Measurements from ENCODE around the gene UAP1.
"Not testable (repeated sequence)": the region's sequence is repeated elsewhere in the genome, so short reads cannot be mapped to it uniquely, and the experiment has no call there.

UAP1 gene

DNA sequence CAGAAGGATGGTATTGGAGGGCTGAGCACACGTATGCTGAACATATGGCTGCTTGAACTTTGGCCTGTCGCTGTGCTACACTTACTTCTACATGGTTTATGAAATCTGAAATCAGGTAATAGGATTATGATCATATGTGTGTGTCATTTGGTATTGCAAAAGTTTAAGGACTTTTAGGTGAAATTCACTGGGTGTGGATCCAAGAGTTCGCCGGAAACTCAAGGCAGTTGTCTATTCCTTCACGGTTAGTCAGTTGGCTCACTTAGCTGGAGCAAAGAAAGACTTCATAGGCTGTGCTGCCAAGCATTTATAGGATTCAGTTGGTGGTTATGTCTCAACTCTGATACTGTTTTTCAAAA, 927 bp downstream of the UAP1 start:
- DNase-seq, result no peak

DNA sequence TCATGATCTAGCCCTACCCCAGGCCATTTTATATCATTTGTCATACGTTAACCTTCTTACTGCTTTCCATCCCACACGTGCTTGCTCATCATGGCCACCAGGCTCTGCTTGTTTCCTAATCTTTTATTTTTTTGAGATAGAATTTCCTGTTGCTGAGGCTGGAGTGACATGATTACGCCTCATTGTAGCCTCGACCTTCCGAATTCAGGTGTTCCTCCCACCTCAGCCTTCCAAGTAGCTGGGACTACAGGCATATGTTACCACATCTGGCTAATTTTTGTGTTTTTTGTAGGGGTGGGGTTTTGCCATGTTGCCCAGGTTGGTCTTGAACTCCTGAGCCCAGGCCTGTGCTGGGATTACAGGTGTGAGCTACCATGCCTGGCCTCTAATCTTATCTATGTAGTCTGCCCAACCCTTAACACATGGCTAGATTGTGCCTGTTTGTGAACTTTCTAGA, 3.3 kb downstream of the UAP1 start:
- DNase-seq, result no peak

DNA sequence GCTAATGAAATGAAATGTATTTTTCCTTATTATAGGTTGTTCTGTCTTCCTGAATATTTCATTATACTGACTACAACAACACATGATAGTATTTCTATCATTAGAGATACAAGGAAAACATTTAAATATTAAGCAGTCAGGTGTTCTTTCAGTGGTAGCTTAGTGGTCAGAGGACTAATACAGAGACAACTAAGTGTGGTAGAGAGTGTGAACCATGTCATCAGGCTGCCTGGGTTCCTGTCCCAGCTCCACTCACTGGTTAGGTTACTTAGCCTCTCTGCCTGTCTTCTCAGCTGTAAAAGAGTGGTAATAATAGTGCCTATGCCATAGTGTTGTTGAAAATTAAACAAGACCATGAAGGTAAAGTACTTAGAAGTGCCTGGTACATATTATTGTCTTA, 3.9 kb downstream of the UAP1 start:
- DNase-seq, result no peak

DNA sequence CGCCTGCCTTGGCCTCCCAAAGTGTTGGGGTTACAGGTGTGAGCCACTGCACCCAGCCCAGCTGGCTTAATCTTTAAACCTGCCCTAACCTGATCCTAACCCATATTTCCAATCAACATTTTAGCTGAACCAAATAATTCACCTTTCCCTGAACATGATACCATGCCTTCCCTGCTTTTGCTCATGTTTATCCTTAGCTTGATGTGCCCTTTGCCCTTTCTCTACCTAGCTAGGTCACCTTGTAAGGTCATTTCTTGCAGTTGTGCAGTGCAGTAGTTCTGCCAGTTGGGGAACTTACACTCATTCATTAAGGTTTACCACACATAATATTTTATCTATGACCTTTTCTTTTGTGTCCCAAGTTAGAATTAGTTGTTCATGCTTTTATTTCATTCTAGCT, 5.3 kb downstream of the UAP1 start:
- DNase-seq, result no peak

DNA sequence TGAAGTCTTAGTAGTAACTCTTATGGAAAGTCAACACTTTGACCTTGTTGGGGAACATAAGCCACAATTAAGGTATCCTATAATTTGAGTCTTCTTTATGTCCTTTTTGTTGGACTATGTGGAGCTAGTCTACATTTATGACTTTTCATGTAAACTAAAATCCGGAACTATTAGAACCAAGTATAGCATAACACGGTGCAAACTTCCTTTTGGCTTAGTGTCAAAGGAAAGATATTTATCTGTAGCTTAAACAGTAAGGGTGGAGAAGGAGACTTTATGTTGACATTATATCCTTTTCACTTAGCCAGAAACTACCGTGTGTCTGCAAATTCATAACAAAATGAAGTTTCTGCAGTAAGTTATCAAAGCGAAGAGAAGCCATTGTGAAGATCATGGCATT, 7.3 kb downstream of the UAP1 start:
- no peak for DNase-seq

- no peak for DNase-seq
Observed at GRCh38 chr1:162570718-162571117, 9.2 kb downstream of the UAP1 start.

DNA sequence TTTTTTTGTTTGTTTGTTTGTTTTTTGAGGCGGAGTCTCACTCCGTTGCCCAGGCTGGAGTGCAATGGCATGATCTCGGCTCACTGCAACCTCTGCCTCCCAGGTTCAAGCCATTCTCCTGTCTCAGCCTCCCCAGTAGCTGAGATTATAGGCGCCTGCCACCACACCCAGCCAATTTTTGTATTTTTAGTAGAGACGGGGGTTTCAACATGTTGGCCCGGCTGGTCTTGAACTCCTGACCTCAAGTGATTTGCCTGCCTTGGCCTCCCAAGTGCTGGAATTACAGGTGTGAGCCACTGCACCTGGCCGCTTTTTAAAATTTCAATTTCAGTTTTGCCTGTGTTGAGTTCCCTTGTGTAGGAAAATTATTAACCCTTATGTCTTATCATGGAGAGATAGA, 9.6 kb downstream of the UAP1 start:
- not testable (repeated sequence) for DNase-seq

- DNase-seq, result no peak
Observed at GRCh38 chr1:162571696-162572095, 10.2 kb downstream of the UAP1 start.

GRCh38 chr1:162573136-162573535, 11.6 kb downstream of the UAP1 start:
- DNase-seq, result no peak

- DNase-seq, result no peak
Observed at GRCh38 chr1:162578071-162578700, 16.7 kb downstream of the UAP1 start.

- no peak for DNase-seq
Observed at GRCh38 chr1:162578936-162579335, 17.4 kb downstream of the UAP1 start.

- no peak for DNase-seq
Observed at GRCh38 chr1:162580308-162580707, 18.8 kb downstream of the UAP1 start.

DNA sequence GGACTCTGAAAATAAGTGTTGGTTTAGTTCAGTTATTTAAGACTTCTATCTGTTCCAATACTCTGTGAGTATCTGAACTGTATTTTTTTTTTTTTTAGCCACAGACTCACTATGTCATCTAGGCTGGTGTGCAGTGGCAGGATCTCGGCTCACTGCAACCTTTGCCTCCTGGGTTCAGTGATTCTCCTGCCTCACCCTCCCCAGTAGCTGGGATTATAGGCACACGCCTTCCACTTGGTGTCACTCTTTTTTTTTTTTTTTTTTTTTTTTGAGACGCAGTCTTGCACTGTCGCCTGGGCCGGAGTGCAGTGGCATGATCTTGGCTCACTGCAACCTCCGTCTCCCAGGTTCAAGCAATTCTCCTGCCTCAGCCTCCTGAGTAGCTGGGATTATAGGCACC, 21.4 kb downstream of the UAP1 start:
- DNase-seq, result not testable (repeated sequence)

- DNase-seq, result not testable (repeated sequence)
Observed at GRCh38 chr1:162585101-162585500, 23.6 kb downstream of the UAP1 start.

DNA sequence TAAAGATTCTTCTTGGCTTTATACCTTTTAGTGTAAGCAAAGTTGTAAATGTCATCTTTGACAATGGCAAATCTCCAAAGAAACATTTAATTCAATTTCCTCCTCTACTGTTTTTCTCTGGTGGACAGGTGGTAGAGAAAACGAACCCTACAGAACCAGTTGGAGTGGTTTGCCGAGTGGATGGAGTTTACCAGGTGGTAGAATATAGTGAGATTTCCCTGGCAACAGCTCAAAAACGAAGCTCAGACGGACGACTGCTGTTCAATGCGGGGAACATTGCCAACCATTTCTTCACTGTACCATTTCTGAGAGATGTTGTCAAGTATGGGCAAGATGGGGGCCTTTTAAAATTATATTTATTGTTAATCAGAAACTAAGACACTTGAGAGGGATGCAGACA, 25.8 kb downstream of the UAP1 start:
- no peak for DNase-seq

DNA sequence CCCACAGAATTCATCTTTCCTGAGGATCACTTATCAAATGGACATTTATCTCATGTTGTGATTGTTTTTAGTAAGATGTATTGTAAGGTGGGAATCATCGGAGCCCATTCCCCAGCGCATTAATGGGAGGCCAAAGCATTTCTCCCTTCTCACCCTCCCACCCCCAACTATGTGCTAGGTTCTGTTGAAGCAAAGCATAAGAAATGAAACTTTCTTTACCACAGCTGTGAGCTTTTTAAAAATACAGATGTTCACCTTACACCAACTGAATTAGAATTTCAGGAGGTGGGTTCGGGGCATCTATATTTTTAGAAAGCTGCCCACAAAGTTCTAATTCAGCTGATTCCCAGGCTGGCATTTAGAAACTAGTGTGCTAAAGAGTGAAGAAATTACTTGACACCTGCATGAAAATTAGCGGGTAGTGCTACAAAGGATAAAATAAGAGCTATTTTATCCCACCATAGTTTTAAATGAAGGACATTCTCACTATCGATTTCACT, 26.3 kb downstream of the UAP1 start:
- no peak for DNase-seq

- DNase-seq, result no peak
Observed at GRCh38 chr1:162590101-162590500, 28.6 kb downstream of the UAP1 start.

- no peak for DNase-seq
Observed at GRCh38 chr1:162590686-162591085, 29.2 kb downstream of the UAP1 start.

- no peak for DNase-seq
Observed at GRCh38 chr1:162596514-162597170, 35.1 kb downstream of the UAP1 start.

GRCh38 chr1:162599451-162599850, 37.9 kb downstream of the UAP1 start:
- no peak for DNase-seq

DNA sequence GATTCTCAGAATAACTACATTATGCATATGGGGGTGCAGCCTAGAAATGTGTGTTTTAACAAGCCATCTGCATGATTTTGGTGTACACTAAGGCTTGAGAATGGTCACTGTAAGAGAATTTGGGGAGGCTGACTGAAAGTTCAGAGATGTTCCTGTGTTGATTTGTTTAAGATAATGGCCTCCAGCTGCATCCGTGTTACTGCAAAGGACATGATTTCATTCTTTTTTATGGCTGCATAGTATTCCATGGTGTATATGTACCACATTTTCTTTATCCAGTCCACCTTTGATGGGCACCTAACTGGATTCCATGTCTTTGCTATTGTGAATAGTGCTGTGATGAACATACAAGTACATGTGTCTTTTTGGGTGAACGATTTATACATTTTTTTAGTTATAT, 41.6 kb downstream of the UAP1 start:
- DNase-seq, result not testable (repeated sequence)

DNA sequence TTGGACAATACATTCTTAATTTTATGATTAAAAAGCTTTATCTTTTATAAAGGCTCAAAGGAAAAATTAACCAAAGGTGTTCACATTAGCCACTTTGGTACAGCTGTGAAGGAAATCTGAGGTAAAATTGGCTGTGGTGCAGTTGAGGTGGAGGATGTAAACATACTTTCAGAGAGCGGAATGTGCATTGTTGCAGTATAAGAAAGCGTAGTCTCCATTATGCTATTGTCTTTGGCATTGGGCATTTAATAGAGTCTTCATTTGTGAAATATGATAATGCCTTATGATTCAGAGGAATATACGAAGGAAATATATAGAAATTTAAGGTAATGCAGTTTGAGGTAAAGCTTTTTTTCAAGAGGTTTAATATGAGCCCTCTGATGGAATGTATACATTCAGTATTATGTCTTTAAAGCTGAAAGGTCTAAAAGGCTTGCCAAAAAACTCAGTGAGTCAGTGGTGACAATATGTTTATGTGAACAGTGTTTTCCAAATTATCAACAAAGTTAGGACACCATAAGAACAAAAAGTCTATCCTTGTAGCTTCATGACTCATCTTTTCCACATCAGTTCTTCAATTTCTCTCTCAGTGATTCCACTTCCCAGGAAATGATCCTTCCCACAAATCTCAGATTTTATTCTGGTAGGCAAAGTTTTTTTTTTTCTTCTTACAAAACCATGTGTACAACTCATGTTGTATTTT, 43.9 kb downstream of the UAP1 start:
- DNase-seq, result no peak

GRCh38 chr1:162609306-162609705, 47.8 kb downstream of the UAP1 start:
- DNase-seq, result no peak
